Measurements from ENCODE around the gene SPDL1. TPM values are rescaled to one million over a fixed set of nuclear protein-coding genes. Genes with fewer than 3 reads are reported as not detected.

The SPDL1 gene
- total RNA-seq, 1 experiment from 2014 or later, result 39.2 TPM

GRCh38 chr5:169583101-169583423 lies 511 bp upstream of the SPDL1 start:
- Histone ChIP-seq H3F3A (ENCODE audit: insufficient read depth, low read depth) (peaks cover 5% of the 10 kb centered on the region; the same call in 1 of the 2 replicates), H2AFZ (peak overlapping the region; percentile 91), H3K4me3 (peak overlapping the region; percentile 95), H4K20me1 (ENCODE audit: insufficient read depth) (no peaks in the 10 kb centered on the region; the same call in 1 of the 2 replicates), H3K9me2 (ENCODE audit: insufficient read depth) (no peaks in the 10 kb centered on the region), H3K4me1 (replicated peaks; ENCODE audit: insufficient read depth) (peaks cover 14% of the 10 kb centered on the region), H3K4me2 (peak overlapping the region; percentile 94), H3K9me3 (ENCODE audit: insufficient read depth, low read depth) (no peaks in the 10 kb centered on the region), H3K27ac (peak overlapping the region; percentile 40), H3K79me2 (ENCODE audit: low read depth) (peaks cover 45% of the 10 kb centered on the region), H3K27me3 (ENCODE audit: insufficient read depth, low read depth) (no peaks in the 10 kb centered on the region), H3K36me3 (ENCODE audit: low read depth) (no peaks in the 10 kb centered on the region; the same call in 1 of the 2 replicates)
- CTCF ChIA-PET, result interaction anchor here (0.9 to 1.0 kb wide), 2 partner anchors 398 to 595 kb away, joined by 6 to 7 read pairs; partner anchors contain the start of gene INSYN2B
- TF ChIP-seq CTCF (conservative IDR thresholded peaks at IDR 0.05), result no peak
- TF ChIP-seq EZH2 (IDR thresholded peaks at IDR 0.05; ENCODE audit: low read depth), result no peak
- intact Hi-C loops (cut with micrococcal nuclease; ENCODE audit: unreplicated experiment), result loop anchor here (1.0 to 10.0 kb wide), 6 partner anchors 228 to 1318 kb away; partner anchors contain the start of genes INSYN2B and PANK3
- no peak for DNase-seq
- POLR2A ChIA-PET (ENCODE audit: unreplicated experiment), result interaction anchor here (0.5 kb wide), 1 partner anchor 753 kb away, joined by 3 read pairs; no protein-coding TSS in a partner anchor
- BruUV-seq (replicated peaks), result no TSS peak

GRCh38 chr5:169584998-169585451 lies 1.5 kb downstream of the SPDL1 start:
- POLR2A ChIA-PET (ENCODE audit: unreplicated experiment), result no interaction called here
- CTCF ChIA-PET, result interaction anchor here (0.7 kb wide), 1 partner anchor 1204 kb away, joined by 4 read pairs; no protein-coding TSS in a partner anchor
- no peak overlapping the region for H3K27ac ChIP-seq
- no peak for DNase-seq
- H3K36me3 ChIP-seq (ENCODE audit: low read depth), result peaks cover 4% of the 10 kb centered on the region; the same call in 1 of the 2 replicates
- H2AFZ ChIP-seq, result peak overlapping the region; percentile 91
- peaks cover 14% of the 10 kb centered on the region for H3K4me1 ChIP-seq (replicated peaks; ENCODE audit: insufficient read depth)
- H3K4me3 ChIP-seq, result peak overlapping the region; percentile 95
- no TSS peak for BruUV-seq (replicated peaks)
- H3F3A ChIP-seq (ENCODE audit: insufficient read depth, low read depth), result peaks cover 5% of the 10 kb centered on the region; the same call in 1 of the 2 replicates
- TF ChIP-seq CTCF (conservative IDR thresholded peaks at IDR 0.05) (no peak; the same call in 1 of the 2 replicates), EZH2 (IDR thresholded peaks at IDR 0.05; ENCODE audit: low read depth) (no peak)
- H3K27me3 ChIP-seq (ENCODE audit: insufficient read depth, low read depth), result no peaks in the 10 kb centered on the region
- H4K20me1 ChIP-seq (ENCODE audit: insufficient read depth), result no peaks in the 10 kb centered on the region; the same call in 1 of the 2 replicates
- H3K4me2 ChIP-seq, result peak overlapping the region; percentile 94
- peaks cover 52% of the 10 kb centered on the region for H3K79me2 ChIP-seq (ENCODE audit: low read depth)
- intact Hi-C loops (cut with micrococcal nuclease; ENCODE audit: unreplicated experiment), result loop anchor here (5.0 to 10.0 kb wide), 5 partner anchors 230 to 1320 kb away; partner anchors contain the start of gene INSYN2B
- no peaks in the 10 kb centered on the region for H3K9me3 ChIP-seq (ENCODE audit: insufficient read depth, low read depth)
- H3K9me2 ChIP-seq (ENCODE audit: insufficient read depth), result no peaks in the 10 kb centered on the region

GRCh38 chr5:169590602-169591001 lies 7.0 kb downstream of the SPDL1 start:
- POLR2A ChIA-PET (ENCODE audit: unreplicated experiment), result no interaction called here
- no peaks in the 10 kb centered on the region for H4K20me1 ChIP-seq (ENCODE audit: insufficient read depth)
- H3K4me3 ChIP-seq, result no peak overlapping the region
- H3K9me2 ChIP-seq (ENCODE audit: insufficient read depth), result no peaks in the 10 kb centered on the region
- no peak for DNase-seq
- H2AFZ ChIP-seq, result no peak overlapping the region
- CTCF ChIA-PET, result no interaction called here
- peaks cover 12% of the 10 kb centered on the region for H3K4me1 ChIP-seq (replicated peaks; ENCODE audit: insufficient read depth)
- 0 out of 2 replicates have a peak, but pooled peaks cover 4% of the 10 kb centered on the region for H3F3A ChIP-seq (ENCODE audit: insufficient read depth, low read depth)
- no peaks in the 10 kb centered on the region for H3K27me3 ChIP-seq (ENCODE audit: insufficient read depth, low read depth)
- intact Hi-C loops (cut with micrococcal nuclease; ENCODE audit: unreplicated experiment), result no loop called here
- H3K27ac ChIP-seq, result no peak overlapping the region; the same call in 1 of the 2 replicates
- peaks cover 32% of the 10 kb centered on the region for H3K79me2 ChIP-seq (ENCODE audit: low read depth)
- TF ChIP-seq EZH2 (IDR thresholded peaks at IDR 0.05; ENCODE audit: low read depth), result no peak
- no peak for TF ChIP-seq CTCF (conservative IDR thresholded peaks at IDR 0.05)
- no peaks in the 10 kb centered on the region for H3K9me3 ChIP-seq (ENCODE audit: insufficient read depth, low read depth)
- BruUV-seq (replicated peaks), result no TSS peak
- peaks cover 44% of the 10 kb centered on the region for H3K36me3 ChIP-seq (ENCODE audit: low read depth)
- H3K4me2 ChIP-seq, result no peak overlapping the region

All from PC-9 (cell line).